Thyroid gland (tissue), 4 donors: ENCODE data around the gene NOL12. TPM values are rescaled to one million over a fixed set of nuclear protein-coding genes. Genes with fewer than 3 reads are reported as not detected.

Experiments
- DNase-seq, 2 donors: peaks; one replicate each; pipeline ENCODE4 v3.0.0-alpha.2; 2019
- H3K27ac ChIP-seq, 3 donors: fragments of 200-600 bp; sonication (generic); 1 replicate in 2 of 3; 2 replicates in 1 of 3; pipeline ENCODE4 v1.5.1; 2016 to 2019; ENCODE audit warnings: mild to moderate bottlenecking in 1 of 3, moderate library complexity in 1 of 3
- H3K27me3 ChIP-seq: fragments of 200-600 bp; sonication (generic); one replicate; pipeline ENCODE4 v1.5.1; 2019
- H3K36me3 ChIP-seq, 2 donors: fragments of 200-600 bp; sonication (generic); one replicate each; pipeline ENCODE4 v1.5.1; 2016 to 2019
- H3K4me1 ChIP-seq, 2 donors: fragments of 200-600 bp; sonication (generic); one replicate each; pipeline ENCODE4 v1.5.1; 2017 to 2019
- H3K4me3 ChIP-seq, 3 donors: fragments of 200-600 bp; sonication (generic); replicated peaks in 1 of 3; 1 replicate in 2 of 3; 2 replicates in 1 of 3; pipeline ENCODE4 v1.5.1; 2016; ENCODE audit warnings: mild to moderate bottlenecking in 1 of 3
- H3K9me3 ChIP-seq: fragments of 200-600 bp; sonication (generic); one replicate; pipeline ENCODE4 v1.5.1; 2017
- POLR2A ChIP-seq, 2 donors: fragments of 450-650 bp; IDR thresholded peaks; one replicate each; pipeline ENCODE4 v1.6.1; 2017; ENCODE audit warnings: antibody characterized with exemption in 2 of 2, mild to moderate bottlenecking in 2 of 2, moderate library complexity in 1 of 2
- WGBS, 2 donors: methylation state at CpG; one replicate each; pipeline ENCODE4 v1.1.5; 2017; 5-methylcytosine and 5-hydroxymethylcytosine counted together
- intact Hi-C: fragments of 100-400 bp; cut with DNase I; formaldehyde crosslinking; loops from one replicate; pipeline ENCODE4 v1.15.1; 2023
- total RNA-seq, 4 donors: library from RNA; depleted of rRNA; stranded (reverse); fragments of >200 nt; gene quantifications; one replicate each; pipeline ENCODE4 v1.2.3, GENCODE V29; 2016
- TF ChIP-seq, protein P1 (sequence below), 6 experiments: fragments of 200-600 bp in 3 of 6; fragments of 450-650 bp in 3 of 6; sonication (generic) in 3 of 6; IDR thresholded peaks; one replicate each; pipeline ENCODE4 v1.5.1; 2016 to 2019; ENCODE audit warnings: antibody characterized with exemption in 6 of 6, mild to moderate bottlenecking in 2 of 6, inconsistent platforms in 1 of 6, moderate library complexity in 1 of 6

Gene NOL12
- total RNA-seq, 4 donors from 2014 or later = 18.7 to 52.6 (median 47.6) TPM

DNA sequence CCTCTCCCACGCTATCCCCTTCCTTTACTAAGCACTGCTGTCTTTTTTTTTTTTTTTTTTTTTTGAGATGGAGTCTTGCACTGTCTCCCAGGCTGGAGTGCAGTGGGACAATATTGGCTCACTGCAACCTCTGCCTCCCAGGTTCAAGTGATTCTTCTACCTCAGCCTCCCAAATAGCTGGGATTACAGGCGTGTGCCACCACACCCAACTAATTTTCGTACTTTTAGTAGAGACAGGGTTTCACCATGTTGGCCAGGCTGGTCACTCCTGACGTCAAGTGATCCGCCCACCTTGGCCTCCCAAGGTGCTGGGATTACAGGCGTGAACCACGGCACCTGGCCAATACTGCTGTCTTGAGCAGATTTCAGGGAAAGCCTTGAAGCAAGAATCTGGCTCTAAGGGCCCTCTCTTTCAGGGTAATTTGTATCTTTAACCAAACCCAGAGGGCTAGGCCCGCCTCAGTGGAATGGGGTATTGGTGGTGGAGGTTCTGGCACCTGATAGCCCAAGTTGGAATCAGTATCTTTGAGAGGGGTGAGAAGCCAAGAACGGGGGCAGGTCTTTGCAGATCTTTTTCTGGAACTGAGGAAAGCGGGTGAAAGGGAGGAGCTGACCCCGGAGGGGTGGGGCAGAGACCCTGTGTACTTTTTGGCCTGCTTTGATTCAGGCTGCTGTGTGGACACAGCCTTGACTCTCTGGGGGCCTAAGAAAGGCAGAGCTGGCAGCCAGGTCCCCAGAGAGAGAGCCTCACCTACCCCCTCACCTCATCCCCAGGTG is 47.7 kb downstream of the NOL12 start:
- intact Hi-C loops = no loop called here
- Histone ChIP-seq H3K4me3 (no peak overlapping the region), H3K36me3 (no peaks in the 10 kb centered on the region), H3K27ac (no peak overlapping the region), H3K9me3 (no peaks in the 10 kb centered on the region), H3K27me3 (no peaks in the 10 kb centered on the region), H3K4me1 (peaks cover 0 to 13% of the 10 kb centered on the region in 2 donors)
- 83 to 88% methylated on average over 11 of the region's 11 CpGs for WGBS, 2 donors
- TF ChIP-seq, protein P1, sequence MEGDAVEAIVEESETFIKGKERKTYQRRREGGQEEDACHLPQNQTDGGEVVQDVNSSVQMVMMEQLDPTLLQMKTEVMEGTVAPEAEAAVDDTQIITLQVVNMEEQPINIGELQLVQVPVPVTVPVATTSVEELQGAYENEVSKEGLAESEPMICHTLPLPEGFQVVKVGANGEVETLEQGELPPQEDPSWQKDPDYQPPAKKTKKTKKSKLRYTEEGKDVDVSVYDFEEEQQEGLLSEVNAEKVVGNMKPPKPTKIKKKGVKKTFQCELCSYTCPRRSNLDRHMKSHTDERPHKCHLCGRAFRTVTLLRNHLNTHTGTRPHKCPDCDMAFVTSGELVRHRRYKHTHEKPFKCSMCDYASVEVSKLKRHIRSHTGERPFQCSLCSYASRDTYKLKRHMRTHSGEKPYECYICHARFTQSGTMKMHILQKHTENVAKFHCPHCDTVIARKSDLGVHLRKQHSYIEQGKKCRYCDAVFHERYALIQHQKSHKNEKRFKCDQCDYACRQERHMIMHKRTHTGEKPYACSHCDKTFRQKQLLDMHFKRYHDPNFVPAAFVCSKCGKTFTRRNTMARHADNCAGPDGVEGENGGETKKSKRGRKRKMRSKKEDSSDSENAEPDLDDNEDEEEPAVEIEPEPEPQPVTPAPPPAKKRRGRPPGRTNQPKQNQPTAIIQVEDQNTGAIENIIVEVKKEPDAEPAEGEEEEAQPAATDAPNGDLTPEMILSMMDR (IDR thresholded peaks at IDR 0.05) = no peak
- no peak for TF ChIP-seq POLR2A (IDR thresholded peaks at IDR 0.05)
- DNase-seq = no peak

DNA sequence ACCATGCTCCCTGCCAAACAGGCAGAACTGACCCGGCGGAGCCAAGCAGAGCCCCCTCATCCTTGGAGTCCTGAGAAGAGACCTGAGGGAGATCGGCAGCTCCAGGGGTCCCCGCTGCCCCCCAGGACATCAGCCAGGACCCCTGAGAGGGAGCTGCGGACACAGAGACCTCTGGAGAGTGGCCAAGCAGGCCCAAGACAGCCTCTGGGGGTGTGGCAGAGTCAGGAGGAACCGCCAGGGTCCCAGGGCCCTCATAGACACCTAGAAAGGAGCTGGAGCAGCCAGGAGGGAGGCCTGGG is 48.2 kb downstream of the NOL12 start:
- no peak overlapping the region for H3K27ac ChIP-seq
- no peaks in the 10 kb centered on the region for H3K36me3 ChIP-seq
- TF ChIP-seq, protein P1 (IDR thresholded peaks at IDR 0.05) = no peak
- TF ChIP-seq POLR2A (IDR thresholded peaks at IDR 0.05) = no peak
- H3K9me3 ChIP-seq = no peaks in the 10 kb centered on the region
- intact Hi-C loops = no loop called here
- H3K27me3 ChIP-seq = no peaks in the 10 kb centered on the region
- H3K4me1 ChIP-seq = peaks cover 0 to 13% of the 10 kb centered on the region in 2 donors
- 71 to 89% methylated on average over 2 to 4 of the region's 6 CpGs for WGBS, 2 donors
- no peak for DNase-seq
- no peak overlapping the region for H3K4me3 ChIP-seq

DNA sequence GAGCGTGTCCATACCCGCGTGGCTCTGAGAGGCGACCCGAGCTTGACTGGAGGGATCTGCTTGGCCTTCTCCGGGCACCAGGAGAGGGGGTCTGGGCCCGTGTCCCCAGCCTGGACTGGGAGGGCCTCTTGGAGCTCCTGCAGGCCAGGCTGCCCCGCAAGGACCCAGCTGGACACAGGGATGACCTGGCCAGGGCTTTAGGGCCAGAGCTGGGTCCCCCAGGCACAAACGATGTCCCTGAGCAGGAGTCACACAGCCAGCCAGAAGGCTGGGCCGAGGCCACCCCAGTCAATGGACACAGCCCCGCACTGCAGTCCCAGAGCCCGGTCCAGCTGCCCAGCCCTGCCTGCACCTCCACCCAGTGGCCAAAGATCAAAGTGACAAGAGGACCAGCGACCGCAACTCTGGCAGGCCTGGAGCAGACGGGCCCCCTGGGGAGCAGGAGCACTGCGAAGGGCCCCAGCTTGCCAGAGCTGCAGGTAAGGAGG is 48.9 kb downstream of the NOL12 start:
- intact Hi-C loops = loop anchor here (5.0 kb wide), 1 partner anchor 38 kb away; the partner anchor contains the start of gene TRIOBP
- H3K27ac ChIP-seq = no peak overlapping the region
- H3K4me1 ChIP-seq = peaks cover 0 to 13% of the 10 kb centered on the region in 2 donors
- TF ChIP-seq, protein P1 (IDR thresholded peaks at IDR 0.05) = peak in 5 of 6 experiments; percentile 10 to 51 (median 45)
- no peak for TF ChIP-seq POLR2A (IDR thresholded peaks at IDR 0.05)
- H3K4me3 ChIP-seq = no peak overlapping the region
- peak; percentile 60 to 61 for DNase-seq
- no peaks in the 10 kb centered on the region for H3K36me3 ChIP-seq
- H3K27me3 ChIP-seq = no peaks in the 10 kb centered on the region
- WGBS, 2 donors = 50 to 100% methylated on average over 1 to 2 of the region's 16 CpGs
- H3K9me3 ChIP-seq = no peaks in the 10 kb centered on the region

- intact Hi-C loops = loop anchor here (5.0 kb wide), 1 partner anchor 42 kb away; the partner anchor contains the start of gene TRIOBP
- TF ChIP-seq, protein P1 (IDR thresholded peaks at IDR 0.05) = no peak
- TF ChIP-seq POLR2A (IDR thresholded peaks at IDR 0.05) = no peak
- Histone ChIP-seq H3K36me3 (no peaks in the 10 kb centered on the region), H3K27ac (no peak overlapping the region), H3K27me3 (no peaks in the 10 kb centered on the region), H3K4me1 (peaks cover 5 to 33% of the 10 kb centered on the region in 2 donors), H3K9me3 (no peaks in the 10 kb centered on the region), H3K4me3 (no peak overlapping the region)
- 63 to 78% methylated on average over 12 of the region's 12 CpGs for WGBS, 2 donors
- DNase-seq = peak in 1 of 2 donors; percentile 25
Measured at GRCh38 chr22:37739035-37739434, 52.9 kb downstream of the NOL12 start.

DNA sequence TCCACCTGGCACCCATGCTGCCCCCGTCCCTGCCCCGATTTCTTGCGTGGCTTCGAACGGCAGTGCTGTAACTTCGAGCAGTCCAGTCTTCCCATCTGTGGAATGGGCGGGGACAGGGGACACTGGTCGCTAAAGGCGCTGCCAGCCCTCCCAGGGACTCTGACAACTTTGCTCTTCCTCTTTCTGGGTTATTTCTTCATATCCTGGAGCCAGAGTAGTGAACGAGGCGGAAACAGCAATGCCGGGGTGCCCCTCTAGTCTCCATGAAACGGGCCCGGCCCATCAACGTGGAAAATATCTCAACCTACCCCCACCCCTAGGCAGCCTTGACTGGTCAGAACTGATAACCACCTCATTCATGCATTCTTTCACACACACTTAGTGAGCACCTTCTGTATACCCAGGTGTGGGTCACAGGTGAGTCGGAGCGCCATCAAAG is 53.5 kb downstream of the NOL12 start:
- H3K4me1 ChIP-seq = peaks cover 7 to 39% of the 10 kb centered on the region in 2 donors
- intact Hi-C loops = loop anchor here (5.0 to 10.0 kb wide), 2 partner anchors 42 to 55 kb away; partner anchors contain the start of gene TRIOBP

More for the DNA sequence above, 53.5 kb downstream of the NOL12 start:
- no peak for TF ChIP-seq POLR2A (IDR thresholded peaks at IDR 0.05)
- TF ChIP-seq, protein P1 (IDR thresholded peaks at IDR 0.05) = no peak
- WGBS, 2 donors = 91 to 93% methylated on average over 17 of the region's 17 CpGs
- Histone ChIP-seq H3K27me3 (no peaks in the 10 kb centered on the region), H3K9me3 (no peaks in the 10 kb centered on the region), H3K36me3 (no peaks in the 10 kb centered on the region), H3K27ac (no peak overlapping the region), H3K4me3 (no peak overlapping the region)
- no peak for DNase-seq
